Activated gamma-delta T cell treated with anti-CD3 and anti-CD28 coated beads, Interleukin-2, amount 50 U/mL, for 16 hours (primary cell): ENCODE data around the gene OR13C8.

Experiments
- DNase-seq: peaks from one replicate; pipeline ENCODE4 v3.0.0-alpha.2; 2020; ENCODE audit warnings: low read depth

OR13C8 gene

GRCh38 chr9:104611213-104611612, 42.2 kb downstream of the OR13C8 start:
- DNase-seq: no peak

- DNase-seq: no peak
These were observed 48.5 kb downstream of the OR13C8 start for GRCh38 chr9:104617418-104617817.

GRCh38 chr9:104618104-104618503, 49.1 kb downstream of the OR13C8 start, which contains the start of gene OR13C9:
Gene OR13C9 (minus strand): TSS chr9:104618204. CDS start chr9:104618204, 0 bp downstream.
- no peak for DNase-seq
